Activated naive CD4-positive, alpha-beta T cell treated with anti-CD3 and anti-CD28 coated beads for 36 hours (primary cell): ENCODE measurements around the gene JSRP1. TPM values are rescaled to one million over a fixed set of nuclear protein-coding genes. Genes with fewer than 3 reads are reported as not detected.

ENCODE experiments used
- CTCF ChIA-PET: fragments of 350-600 bp; sonication (Branson Sonifier 250); formaldehyde crosslinking; loops from one replicate; lab custom pipeline; 2021; ENCODE audit warnings: antibody characterized with exemption; lab: Charles Lee
- DNase-seq: peaks from one replicate; pipeline ENCODE4 v3.0.0-alpha.2; 2020
- H3K27ac Mint-ChIP-seq: one replicate; pipeline ENCODE4 v1.8.0; 2021; ENCODE audit warnings: mild to moderate bottlenecking, mixed read lengths
- H3K27me3 Mint-ChIP-seq: one replicate; pipeline ENCODE4 v1.8.0; 2021; ENCODE audit warnings: low read depth, mixed read lengths
- H3K36me3 Mint-ChIP-seq: one replicate; pipeline ENCODE4 v1.8.0; 2021; ENCODE audit warnings: low read depth, mixed read lengths
- H3K4me1 Mint-ChIP-seq: one replicate; pipeline ENCODE4 v1.8.0; 2021; ENCODE audit warnings: low read depth, mixed read lengths
- H3K4me3 Mint-ChIP-seq: one replicate; pipeline ENCODE4 v1.8.0; 2021; ENCODE audit warnings: mild to moderate bottlenecking, moderate library complexity, mixed read lengths
- H3K9me3 Mint-ChIP-seq: one replicate; pipeline ENCODE4 v1.8.0; 2021; ENCODE audit warnings: mixed read lengths
- intact Hi-C: fragments of 100-400 bp; cut with micrococcal nuclease; formaldehyde crosslinking; loops from one replicate; pipeline ENCODE4 v1.15.1; 2023
- total RNA-seq, 2 experiments: library from RNA; stranded (reverse); gene quantifications; one replicate each; pipeline ENCODE4 v1.2.3, GENCODE V29; 2021

Gene JSRP1
- total RNA-seq, 2 experiments from 2014 or later, result 0.55 to 0.81 TPM

DNA sequence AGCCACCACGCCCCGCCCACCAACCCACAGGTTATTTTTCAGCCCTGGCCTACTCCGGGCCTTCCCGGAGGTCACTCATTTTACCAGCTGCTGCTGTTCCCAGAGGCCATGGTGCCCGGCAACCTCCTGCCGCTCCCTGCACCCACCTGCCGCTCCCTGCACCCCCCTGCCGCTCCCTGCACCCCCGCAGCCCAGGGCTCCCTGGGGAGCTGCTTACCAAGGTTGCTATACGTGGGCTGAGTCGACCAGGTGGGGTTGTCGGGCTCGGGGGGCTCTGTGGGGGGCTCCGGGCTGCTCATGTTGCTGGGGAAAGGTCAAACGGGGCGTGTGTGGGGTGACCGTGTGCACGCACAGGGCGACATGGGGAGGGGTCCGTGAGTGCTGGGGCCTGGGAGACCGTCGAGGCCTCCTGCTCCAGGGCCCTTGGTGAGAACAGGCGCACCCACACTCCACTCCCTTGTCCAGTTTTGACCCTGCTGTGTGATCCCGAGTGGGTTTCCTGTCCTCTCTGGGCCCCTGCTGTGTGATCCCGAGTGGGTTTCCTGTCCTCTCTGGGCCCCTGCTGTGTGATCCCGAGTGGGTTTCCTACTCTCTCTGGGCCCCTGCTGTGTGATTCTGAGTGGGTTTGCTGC is 24.5 kb upstream of the JSRP1 start:
- Mint-ChIP-seq H3K27ac (no peak overlapping the region), H3K9me3 (no peaks in the 10 kb centered on the region), H3K27me3 (no peaks in the 10 kb centered on the region), H3K4me1 (peaks cover 15% of the 10 kb centered on the region), H3K36me3 (no peaks in the 10 kb centered on the region), H3K4me3 (no peak overlapping the region)
- intact Hi-C loops, result no loop called here
- DNase-seq, result no peak
- CTCF ChIA-PET, result no interaction called here

DNA sequence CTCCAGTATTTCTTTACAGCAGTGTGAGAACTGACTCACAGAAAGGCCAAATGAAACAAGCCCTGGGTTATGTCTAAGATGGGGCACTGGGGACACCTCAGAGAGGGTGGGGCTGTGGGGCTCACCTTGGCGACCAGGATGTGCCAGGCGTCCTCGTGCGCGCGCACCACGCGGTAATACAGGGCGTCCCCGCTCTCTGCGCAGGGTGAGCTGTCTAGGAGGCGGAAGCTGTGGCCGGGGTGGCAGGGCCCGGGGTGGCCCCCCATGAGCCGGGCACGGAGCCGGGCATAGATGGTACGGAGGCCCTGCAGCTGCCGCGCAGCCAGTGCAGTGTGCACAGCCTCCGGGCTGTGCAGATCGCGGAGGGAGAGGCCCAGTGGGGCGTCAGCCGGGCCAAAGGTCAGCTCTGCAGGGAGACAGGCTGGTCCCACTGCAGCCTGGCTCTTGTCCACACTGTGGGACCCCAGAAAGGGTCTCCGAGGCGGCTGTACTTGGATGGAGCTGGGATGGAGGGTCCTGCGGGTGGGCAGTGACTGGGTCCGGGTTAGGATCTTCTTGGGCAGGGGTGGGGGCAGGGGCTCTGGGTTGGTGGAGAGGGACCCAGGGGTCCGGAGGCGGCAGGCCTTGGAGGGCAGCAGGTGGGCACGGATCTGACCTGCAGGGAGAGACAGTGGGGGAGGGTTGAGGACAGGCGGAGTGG is 22.4 kb upstream of the JSRP1 start:
- no peak overlapping the region for H3K27ac Mint-ChIP-seq
- H3K27me3 Mint-ChIP-seq, result no peaks in the 10 kb centered on the region
- DNase-seq, result no peak
- intact Hi-C loops, result no loop called here
- peaks cover 28% of the 10 kb centered on the region for H3K4me1 Mint-ChIP-seq
- CTCF ChIA-PET, result no interaction called here
- H3K9me3 Mint-ChIP-seq, result no peaks in the 10 kb centered on the region
- peaks cover 11% of the 10 kb centered on the region for H3K36me3 Mint-ChIP-seq
- H3K4me3 Mint-ChIP-seq, result no peak overlapping the region

DNA sequence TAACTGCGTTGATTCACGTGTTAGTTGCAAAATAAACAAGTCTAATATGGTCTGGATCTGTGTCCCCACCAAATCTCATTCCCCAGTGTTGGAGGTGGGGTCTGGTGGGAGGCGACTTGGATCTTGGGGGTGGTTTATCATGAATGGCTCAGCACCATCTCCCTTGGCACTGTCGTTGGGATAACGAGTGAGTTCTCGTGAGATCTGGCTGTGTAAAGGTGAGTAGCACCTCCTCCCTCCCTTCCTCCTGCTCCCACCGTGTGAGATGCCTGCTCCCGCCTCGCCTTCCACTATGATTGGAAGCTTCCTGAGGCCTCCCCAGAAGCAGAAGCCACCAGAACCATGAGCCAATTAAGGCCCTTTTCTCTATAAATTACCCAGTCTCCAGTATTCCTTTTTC is 20.9 kb upstream of the JSRP1 start:
- Mint-ChIP-seq H3K27ac (no peak overlapping the region), H3K4me1 (peaks cover 32% of the 10 kb centered on the region), H3K9me3 (no peaks in the 10 kb centered on the region), H3K4me3 (no peak overlapping the region), H3K36me3 (peaks cover 19% of the 10 kb centered on the region), H3K27me3 (no peaks in the 10 kb centered on the region)
- CTCF ChIA-PET, result interaction anchor here (0.6 to 1.2 kb wide), 2 partner anchors 116 to 588 kb away, joined by 4 to 7 read pairs; no protein-coding TSS in a partner anchor
- intact Hi-C loops, result no loop called here
- no peak for DNase-seq

DNA sequence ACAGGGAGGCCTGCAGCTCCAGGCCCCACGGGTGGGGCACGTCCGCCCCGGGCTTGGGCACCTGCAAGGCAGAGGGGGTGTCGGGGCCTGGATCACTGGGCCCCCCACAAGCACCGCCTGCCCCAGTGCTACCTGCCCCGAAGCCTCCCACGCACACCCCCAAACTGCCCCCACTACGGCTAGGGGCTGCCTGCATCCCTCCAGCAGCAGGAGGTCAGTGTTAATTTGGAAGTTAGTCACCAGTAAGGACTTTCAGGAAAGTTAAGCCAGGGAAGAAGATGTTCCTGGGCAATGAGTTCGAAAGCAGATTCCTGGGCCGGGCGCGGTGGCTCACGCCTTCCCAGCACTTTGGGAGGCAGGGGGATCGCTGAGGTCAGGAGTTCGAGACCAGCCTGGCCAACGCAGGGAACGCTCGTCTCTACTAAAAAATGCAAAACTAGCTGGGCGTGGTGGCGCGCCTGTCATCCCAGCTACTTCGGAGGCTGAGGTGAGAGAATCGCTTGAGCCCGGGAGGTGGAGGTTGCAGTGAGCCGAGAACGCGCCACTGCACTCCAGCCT is 20.3 kb upstream of the JSRP1 start:
- no peaks in the 10 kb centered on the region for H3K27me3 Mint-ChIP-seq
- intact Hi-C loops, result no loop called here
- peaks cover 31% of the 10 kb centered on the region for H3K4me1 Mint-ChIP-seq
- no peak overlapping the region for H3K27ac Mint-ChIP-seq
- CTCF ChIA-PET, result interaction anchor here (1.2 kb wide), 1 partner anchor 116 kb away, joined by 7 read pairs; no protein-coding TSS in a partner anchor
- H3K9me3 Mint-ChIP-seq, result no peaks in the 10 kb centered on the region
- H3K36me3 Mint-ChIP-seq, result peaks cover 23% of the 10 kb centered on the region
- no peak overlapping the region for H3K4me3 Mint-ChIP-seq
- DNase-seq, result no peak

DNA sequence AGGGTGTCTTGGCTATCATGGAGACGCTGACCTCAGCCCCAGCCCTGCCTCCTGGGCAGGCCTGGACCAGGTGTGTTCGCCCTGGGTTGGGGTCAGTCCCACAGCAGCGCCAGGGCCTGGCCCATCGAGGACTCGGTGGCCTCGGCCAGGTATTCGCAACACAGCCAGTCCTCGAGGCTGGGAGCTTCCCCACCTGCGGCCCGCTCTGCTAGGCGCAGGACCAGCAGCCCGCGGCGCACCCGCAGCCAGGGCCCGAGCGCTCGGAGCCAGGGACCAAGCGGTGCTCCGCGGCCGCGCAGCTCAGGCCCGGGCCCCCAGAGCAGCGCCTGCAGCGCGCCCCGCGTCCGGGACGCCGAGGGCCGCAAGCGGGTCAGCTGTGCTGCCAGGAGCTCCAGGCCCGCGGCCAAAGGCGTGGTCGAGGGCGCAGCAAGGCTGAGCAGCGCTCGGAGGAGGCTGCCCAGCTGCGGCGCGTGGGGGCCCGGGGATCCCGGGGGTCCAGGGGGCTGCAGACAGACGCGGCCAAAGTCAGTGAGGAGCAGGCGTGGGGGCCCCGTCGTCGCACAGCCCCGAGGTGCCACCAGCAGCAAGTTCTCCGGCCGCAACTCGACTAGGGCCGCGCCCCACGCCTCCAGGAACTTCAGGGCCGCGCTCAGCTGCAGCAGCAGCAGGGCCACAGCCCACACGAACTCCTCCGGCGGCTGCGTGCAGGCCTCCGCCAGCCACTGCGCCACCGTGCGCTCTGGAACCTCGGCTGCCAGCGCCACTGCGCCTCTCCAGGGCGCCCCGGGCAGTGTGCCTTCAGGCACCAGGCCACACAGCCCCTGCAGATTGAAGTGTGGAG is 19.6 kb upstream of the JSRP1 start:
- DNase-seq, result no peak
- Mint-ChIP-seq H3K9me3 (no peaks in the 10 kb centered on the region), H3K36me3 (peaks cover 28% of the 10 kb centered on the region), H3K27ac (no peak overlapping the region), H3K4me1 (peaks cover 32% of the 10 kb centered on the region), H3K4me3 (no peak overlapping the region), H3K27me3 (no peaks in the 10 kb centered on the region)
- intact Hi-C loops, result loop anchor here (2.0 kb wide), 1 partner anchor 115 kb away; no protein-coding TSS in a partner anchor
- CTCF ChIA-PET, result interaction anchor here (1.6 kb wide), 1 partner anchor 117 kb away, joined by 4 read pairs; no protein-coding TSS in a partner anchor

DNA sequence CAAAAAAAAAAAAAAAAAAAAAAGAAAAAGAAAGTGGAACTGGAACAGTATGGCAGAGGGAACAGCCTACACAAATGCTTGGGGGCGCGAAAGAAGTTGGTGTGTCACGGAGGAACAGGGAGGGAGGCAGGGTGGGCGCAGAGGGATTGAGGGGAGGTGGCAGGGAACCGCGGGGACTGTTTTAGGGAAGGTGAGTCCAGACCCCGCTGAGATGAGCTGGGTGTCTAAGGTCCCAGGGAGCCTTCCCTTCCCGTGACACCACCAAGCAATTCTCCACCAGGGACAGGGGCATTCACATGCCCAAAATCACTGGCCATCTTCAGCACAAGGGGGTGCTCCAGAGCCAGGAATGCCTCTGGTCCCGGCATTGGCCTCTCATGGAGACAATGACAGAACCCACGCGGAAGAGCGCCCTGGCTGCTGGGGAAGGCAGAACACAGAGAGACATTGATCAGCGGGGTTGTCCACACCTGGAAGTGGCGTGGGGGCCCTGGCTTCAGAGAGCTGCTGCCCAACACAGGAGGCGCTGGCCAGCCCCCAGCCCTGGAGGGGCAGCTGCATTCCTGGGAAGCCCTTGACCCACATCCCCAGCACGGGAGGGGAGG is 18.8 kb upstream of the JSRP1 start:
- peaks cover 32% of the 10 kb centered on the region for H3K4me1 Mint-ChIP-seq
- intact Hi-C loops, result loop anchor here (2.0 kb wide), 1 partner anchor 116 kb away; no protein-coding TSS in a partner anchor
- CTCF ChIA-PET, result interaction anchor here (0.6 to 2.0 kb wide), 8 partner anchors 13 to 436 kb away, joined by 3 to 16 read pairs (median 3); partner anchors contain the start of gene PLEKHJ1
- H3K27ac Mint-ChIP-seq, result peak overlapping the region; percentile 53
- H3K36me3 Mint-ChIP-seq, result peaks cover 33% of the 10 kb centered on the region
- no peaks in the 10 kb centered on the region for H3K9me3 Mint-ChIP-seq
- H3K4me3 Mint-ChIP-seq, result peak overlapping the region; percentile 9
- peak; percentile 72 for DNase-seq
- H3K27me3 Mint-ChIP-seq, result no peaks in the 10 kb centered on the region

DNA sequence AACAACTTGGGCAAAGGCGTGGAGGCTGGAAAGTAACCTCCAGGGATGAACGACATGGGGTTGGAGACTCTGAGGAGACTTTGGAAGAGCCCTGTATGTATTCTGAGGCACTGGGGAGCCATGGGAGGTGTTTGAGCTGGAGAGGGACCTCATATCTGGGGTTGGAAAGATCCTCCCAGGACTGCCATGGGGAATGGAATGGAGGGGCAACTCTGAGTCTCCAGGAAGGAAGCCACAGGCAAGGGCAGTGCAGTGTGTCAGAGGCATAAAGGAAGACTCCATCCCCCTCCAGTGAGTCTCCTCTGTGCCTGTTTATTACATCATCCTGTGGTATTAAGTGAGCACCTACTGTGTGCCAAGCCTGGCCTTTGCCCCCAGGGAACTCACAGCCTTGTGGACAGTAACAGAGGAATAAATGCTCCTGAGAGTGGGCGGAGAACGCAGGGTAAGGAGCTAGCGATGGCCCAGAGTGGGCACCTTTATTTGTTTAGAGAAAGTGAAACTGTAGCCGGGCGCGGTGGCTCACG is 18.0 kb upstream of the JSRP1 start:
- no peak for DNase-seq
- Mint-ChIP-seq H3K4me3 (peak overlapping the region; percentile 68), H3K9me3 (no peaks in the 10 kb centered on the region), H3K4me1 (peaks cover 32% of the 10 kb centered on the region), H3K36me3 (peaks cover 40% of the 10 kb centered on the region), H3K27ac (peak overlapping the region; percentile 88), H3K27me3 (no peaks in the 10 kb centered on the region)
- intact Hi-C loops, result loop anchor here (2.0 kb wide), 1 partner anchor 117 kb away; no protein-coding TSS in a partner anchor
- CTCF ChIA-PET, result interaction anchor here (0.6 to 2.0 kb wide), 10 partner anchors 12 to 436 kb away, joined by 3 to 16 read pairs (median 3); partner anchors contain the start of gene PLEKHJ1

DNA sequence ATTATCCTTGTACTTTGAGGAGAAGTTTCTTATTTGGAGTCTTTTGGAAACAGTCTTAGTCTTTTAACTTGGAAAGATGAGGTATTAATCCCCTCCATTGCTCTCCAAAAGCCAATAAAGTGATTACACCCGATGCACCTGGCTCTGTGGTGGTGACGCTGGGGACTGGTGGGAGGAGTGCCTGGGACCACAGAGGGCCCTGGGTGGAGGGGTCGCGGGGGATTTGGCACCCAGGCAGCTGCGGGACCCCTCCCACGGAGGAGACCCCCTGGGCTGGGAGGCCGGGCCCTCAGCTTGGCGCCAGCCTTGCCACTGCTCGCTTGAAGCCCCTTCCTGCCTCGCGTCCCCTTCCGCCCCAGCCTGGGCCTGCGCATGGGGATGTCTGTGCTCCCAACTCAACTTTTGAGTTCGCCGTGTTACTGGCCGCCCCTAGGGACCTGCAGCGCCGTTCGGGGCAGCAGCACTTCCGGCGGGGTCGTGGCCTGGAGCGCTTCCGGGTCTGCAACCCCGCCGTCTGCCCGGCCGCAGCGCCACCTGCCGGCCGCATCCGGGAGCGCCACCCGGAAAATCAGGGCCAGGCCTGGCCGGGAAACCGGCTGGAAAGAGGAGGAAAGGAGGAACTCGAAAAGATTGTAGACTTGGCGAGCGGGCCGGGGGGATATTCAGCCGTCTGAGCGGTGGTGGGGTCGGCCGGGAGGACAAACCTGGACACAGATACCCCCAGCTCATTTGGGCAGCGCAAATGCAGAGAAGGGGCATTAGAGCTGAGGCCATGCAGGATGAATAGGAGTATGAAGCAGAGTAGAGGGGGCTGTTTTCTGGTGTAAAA is 17.4 kb upstream of the JSRP1 start:
- peak overlapping the region; percentile 68 for H3K4me3 Mint-ChIP-seq
- H3K27me3 Mint-ChIP-seq, result no peaks in the 10 kb centered on the region
- intact Hi-C loops, result loop anchor here (1.0 to 2.0 kb wide), 3 partner anchors 21 to 117 kb away; partner anchors contain the start of genes PLEKHJ1 and SF3A2
- peaks cover 40% of the 10 kb centered on the region for H3K36me3 Mint-ChIP-seq
- DNase-seq, result peak; percentile 85
- CTCF ChIA-PET, result interaction anchor here (0.7 to 2.0 kb wide), 9 partner anchors 12 to 245 kb away, joined by 3 to 16 read pairs (median 3); partner anchors contain the start of gene PLEKHJ1
- no peaks in the 10 kb centered on the region for H3K9me3 Mint-ChIP-seq
- peaks cover 34% of the 10 kb centered on the region for H3K4me1 Mint-ChIP-seq
- H3K27ac Mint-ChIP-seq, result peak overlapping the region; percentile 88

DNA sequence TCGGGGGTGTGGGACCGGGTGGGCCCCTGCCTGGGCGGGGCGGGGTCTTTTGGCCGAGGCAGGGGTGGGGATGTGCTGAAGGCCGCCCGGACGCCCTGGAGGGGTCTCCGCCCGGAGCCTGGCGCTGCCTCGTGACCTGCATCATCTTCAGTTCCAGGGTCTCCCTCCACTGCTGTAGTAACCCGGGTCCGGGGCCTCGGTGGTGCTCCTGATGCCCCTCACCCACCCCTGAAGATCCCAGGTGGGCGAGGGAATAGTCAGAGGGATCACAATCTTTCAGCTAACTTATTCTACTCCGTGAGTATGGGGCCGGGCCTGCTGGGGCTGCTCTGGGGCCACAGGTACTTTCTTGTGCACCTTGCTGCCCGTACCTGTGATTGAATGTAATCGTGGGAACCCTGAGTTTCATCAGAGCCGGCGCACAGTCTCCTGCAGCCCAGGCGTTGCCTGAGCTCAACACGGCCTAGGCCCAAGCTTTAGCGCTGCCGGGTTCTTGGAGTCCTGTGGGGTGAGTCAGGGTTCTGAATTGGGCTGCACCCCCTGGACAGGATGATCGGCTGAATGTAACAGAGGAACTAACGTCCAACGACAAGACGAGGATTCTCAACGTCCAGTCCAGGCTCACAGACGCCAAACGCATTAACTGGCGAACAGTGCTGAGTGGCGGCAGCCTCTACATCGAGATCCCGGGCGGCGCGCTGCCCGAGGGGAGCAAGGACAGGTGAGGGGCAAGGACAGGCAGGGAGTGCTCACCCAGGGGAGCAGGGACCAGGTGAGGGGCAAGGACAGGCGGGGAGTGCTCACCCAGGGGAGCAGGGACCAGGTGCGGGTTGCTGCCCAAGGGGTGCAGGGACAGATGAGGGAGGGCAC is 15.3 kb upstream of the JSRP1 start:
- DNase-seq, result no peak
- Mint-ChIP-seq H3K9me3 (no peaks in the 10 kb centered on the region), H3K27me3 (no peaks in the 10 kb centered on the region), H3K4me1 (peaks cover 45% of the 10 kb centered on the region), H3K27ac (peak overlapping the region; percentile 90), H3K4me3 (peak overlapping the region; percentile 89), H3K36me3 (peaks cover 40% of the 10 kb centered on the region)
- intact Hi-C loops, result loop anchor here (2.0 kb wide), 1 partner anchor 19 kb away; no protein-coding TSS in a partner anchor
- CTCF ChIA-PET, result interaction anchor here (1.2 kb wide), 3 partner anchors 17 to 33 kb away, joined by 3 to 6 read pairs (median 4); no protein-coding TSS in a partner anchor
